ENCODE measurements around the gene SPR.

Gene SPR

GRCh38 chr2:72929010-72929409 is 41.8 kb downstream of the SPR start:
- Histone ChIP-seq H4K20me1 (ENCODE audit: low read depth, low read length) (no peaks in the 10 kb centered on the region), H3K9ac (ENCODE audit: low read length) (no peak overlapping the region), H3K36me3 (ENCODE audit: low read length) (no peaks in the 10 kb centered on the region), H3K79me2 (ENCODE audit: insufficient read depth, low read length) (no peaks in the 10 kb centered on the region), H3K4me2 (ENCODE audit: low read depth, low read length, poor library complexity, severe bottlenecking) (no peak overlapping the region), H3K4me3 (ENCODE audit: insufficient read depth, low read length, poor library complexity, severe bottlenecking) (no peak overlapping the region), H2AFZ (ENCODE audit: low read depth, low read length, severe bottlenecking) (no peak overlapping the region), H3K27ac (ENCODE audit: low read depth, low read length) (no peak overlapping the region), H3K9me3 (ENCODE audit: insufficient read depth, low read length) (no peaks in the 10 kb centered on the region), H3K27me3 (ENCODE audit: low read length) (no peaks in the 10 kb centered on the region), H3F3A (ENCODE audit: insufficient read depth) (no peaks in the 10 kb centered on the region), H3K9me2 (replicated peaks; ENCODE audit: insufficient read depth, low read length) (no peaks in the 10 kb centered on the region)
- no peak for TF ChIP-seq CTCF (IDR thresholded peaks at IDR 0.05; ENCODE audit: insufficient read depth, low read length, poor library complexity, severe bottlenecking)
- no peak for TF ChIP-seq EZH2phosphoT487 (conservative IDR thresholded peaks at IDR 0.05; ENCODE audit: low read length)

DNA sequence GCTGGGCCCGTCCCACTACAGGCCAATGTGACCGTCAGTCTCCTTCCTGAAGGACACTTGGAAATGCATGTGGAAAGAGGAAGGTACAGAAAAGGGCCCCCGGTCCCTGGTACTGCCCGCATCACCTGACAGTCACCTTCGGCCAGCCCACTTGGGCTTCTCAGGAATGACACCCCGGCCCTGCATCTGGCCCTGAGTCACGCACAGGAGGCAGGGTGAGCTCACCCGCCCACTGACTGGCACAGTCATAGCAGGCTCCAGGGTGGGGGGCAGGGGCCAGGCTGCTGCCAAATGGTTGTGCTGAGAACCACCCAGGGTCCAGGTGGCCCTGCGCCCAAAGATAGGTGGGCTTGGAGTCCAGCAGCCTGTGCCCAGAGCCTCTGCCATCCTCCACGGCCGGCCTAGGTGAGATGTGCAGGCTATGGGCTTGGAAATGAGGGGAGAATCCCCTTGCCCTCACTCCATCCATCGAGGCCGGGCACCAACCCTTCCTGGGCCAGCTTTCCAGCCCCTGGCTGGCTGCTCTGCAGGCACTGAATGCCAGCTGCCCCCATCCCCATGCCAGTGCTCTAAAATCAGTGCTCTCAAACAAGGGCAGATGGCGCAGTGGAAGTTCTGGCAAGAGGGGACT is 44.2 kb downstream of the SPR start:
- Histone ChIP-seq H3F3A (ENCODE audit: insufficient read depth) (no peaks in the 10 kb centered on the region), H4K20me1 (ENCODE audit: low read depth, low read length) (no peaks in the 10 kb centered on the region), H3K4me2 (ENCODE audit: low read depth, low read length, poor library complexity, severe bottlenecking) (no peak overlapping the region), H3K9ac (ENCODE audit: low read length) (no peak overlapping the region), H3K27ac (ENCODE audit: low read depth, low read length) (no peak overlapping the region), H3K27me3 (ENCODE audit: low read length) (no peaks in the 10 kb centered on the region), H3K9me2 (replicated peaks; ENCODE audit: insufficient read depth, low read length) (no peaks in the 10 kb centered on the region), H3K79me2 (ENCODE audit: insufficient read depth, low read length) (no peaks in the 10 kb centered on the region), H3K36me3 (ENCODE audit: low read length) (no peaks in the 10 kb centered on the region), H3K4me3 (ENCODE audit: insufficient read depth, low read length, poor library complexity, severe bottlenecking) (no peak overlapping the region), H3K9me3 (ENCODE audit: insufficient read depth, low read length) (no peaks in the 10 kb centered on the region), H2AFZ (ENCODE audit: low read depth, low read length, severe bottlenecking) (no peak overlapping the region)
- no peak for TF ChIP-seq EZH2phosphoT487 (conservative IDR thresholded peaks at IDR 0.05; ENCODE audit: low read length)
- TF ChIP-seq CTCF (IDR thresholded peaks at IDR 0.05; ENCODE audit: insufficient read depth, low read length, poor library complexity, severe bottlenecking): no peak

DNA sequence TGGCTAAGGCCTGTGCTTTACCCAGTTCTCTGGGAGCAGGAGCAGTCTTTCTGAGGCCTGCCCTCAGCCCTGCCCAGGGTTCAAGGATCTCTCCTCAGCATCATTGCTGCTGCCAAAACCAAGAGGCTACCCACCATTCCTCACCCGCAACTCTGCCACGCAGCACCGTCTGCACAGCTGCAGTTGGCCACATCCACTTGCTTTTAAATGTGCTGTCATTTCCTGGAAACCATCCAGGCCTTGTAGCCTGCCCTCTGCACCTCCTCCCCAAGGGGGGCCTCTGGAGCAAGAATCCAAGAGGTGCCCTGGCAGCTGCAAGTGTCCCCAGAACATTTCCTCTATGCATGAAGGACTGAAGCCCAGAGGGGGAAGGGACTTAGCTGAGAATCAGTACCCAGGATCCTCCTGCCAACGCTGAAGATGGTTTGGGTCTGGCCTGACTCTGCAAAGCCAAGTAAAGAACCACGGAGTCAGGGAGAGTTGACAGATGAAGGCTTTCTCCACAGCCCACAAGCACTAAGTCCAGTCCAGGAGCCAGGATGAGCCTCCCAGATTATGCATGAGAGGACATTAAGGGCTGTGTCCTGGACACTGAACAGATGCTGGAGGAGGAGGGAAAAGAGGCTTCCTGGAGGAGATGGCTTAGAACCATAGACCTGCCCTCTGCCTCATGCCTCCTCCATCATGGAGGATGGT is 45.0 kb downstream of the SPR start:
- no peaks in the 10 kb centered on the region for H3K79me2 ChIP-seq (ENCODE audit: insufficient read depth, low read length)
- H3K4me2 ChIP-seq (ENCODE audit: low read depth, low read length, poor library complexity, severe bottlenecking): no peak overlapping the region
- H2AFZ ChIP-seq (ENCODE audit: low read depth, low read length, severe bottlenecking): no peak overlapping the region
- H4K20me1 ChIP-seq (ENCODE audit: low read depth, low read length): no peaks in the 10 kb centered on the region
- H3K4me3 ChIP-seq (ENCODE audit: insufficient read depth, low read length, poor library complexity, severe bottlenecking): no peak overlapping the region
- H3K27ac ChIP-seq (ENCODE audit: low read depth, low read length): no peak overlapping the region
- H3K9me3 ChIP-seq (ENCODE audit: insufficient read depth, low read length): no peaks in the 10 kb centered on the region
- H3F3A ChIP-seq (ENCODE audit: insufficient read depth): no peaks in the 10 kb centered on the region
- TF ChIP-seq CTCF (IDR thresholded peaks at IDR 0.05; ENCODE audit: insufficient read depth, low read length, poor library complexity, severe bottlenecking) (no peak), EZH2phosphoT487 (conservative IDR thresholded peaks at IDR 0.05; ENCODE audit: low read length) (no peak)
- H3K36me3 ChIP-seq (ENCODE audit: low read length): no peaks in the 10 kb centered on the region
- no peaks in the 10 kb centered on the region for H3K27me3 ChIP-seq (ENCODE audit: low read length)
- no peak overlapping the region for H3K9ac ChIP-seq (ENCODE audit: low read length)
- no peaks in the 10 kb centered on the region for H3K9me2 ChIP-seq (replicated peaks; ENCODE audit: insufficient read depth, low read length)
